ENCODE data around the gene ABTB2.

Gene ABTB2

GRCh38 chr11:34317666-34318065, 40.1 kb downstream of the ABTB2 start:
- CTCF ChIA-PET = no interaction called here
- DNase-seq (ENCODE audit: extremely low spot score) = no peak
- POLR2A ChIA-PET = no interaction called here
- TF ChIP-seq, protein P1, sequence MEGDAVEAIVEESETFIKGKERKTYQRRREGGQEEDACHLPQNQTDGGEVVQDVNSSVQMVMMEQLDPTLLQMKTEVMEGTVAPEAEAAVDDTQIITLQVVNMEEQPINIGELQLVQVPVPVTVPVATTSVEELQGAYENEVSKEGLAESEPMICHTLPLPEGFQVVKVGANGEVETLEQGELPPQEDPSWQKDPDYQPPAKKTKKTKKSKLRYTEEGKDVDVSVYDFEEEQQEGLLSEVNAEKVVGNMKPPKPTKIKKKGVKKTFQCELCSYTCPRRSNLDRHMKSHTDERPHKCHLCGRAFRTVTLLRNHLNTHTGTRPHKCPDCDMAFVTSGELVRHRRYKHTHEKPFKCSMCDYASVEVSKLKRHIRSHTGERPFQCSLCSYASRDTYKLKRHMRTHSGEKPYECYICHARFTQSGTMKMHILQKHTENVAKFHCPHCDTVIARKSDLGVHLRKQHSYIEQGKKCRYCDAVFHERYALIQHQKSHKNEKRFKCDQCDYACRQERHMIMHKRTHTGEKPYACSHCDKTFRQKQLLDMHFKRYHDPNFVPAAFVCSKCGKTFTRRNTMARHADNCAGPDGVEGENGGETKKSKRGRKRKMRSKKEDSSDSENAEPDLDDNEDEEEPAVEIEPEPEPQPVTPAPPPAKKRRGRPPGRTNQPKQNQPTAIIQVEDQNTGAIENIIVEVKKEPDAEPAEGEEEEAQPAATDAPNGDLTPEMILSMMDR (IDR thresholded peaks at IDR 0.05; ENCODE audit: control extremely low read depth, extremely low read depth, low read depth, missing control alignments) = no peak

DNA sequence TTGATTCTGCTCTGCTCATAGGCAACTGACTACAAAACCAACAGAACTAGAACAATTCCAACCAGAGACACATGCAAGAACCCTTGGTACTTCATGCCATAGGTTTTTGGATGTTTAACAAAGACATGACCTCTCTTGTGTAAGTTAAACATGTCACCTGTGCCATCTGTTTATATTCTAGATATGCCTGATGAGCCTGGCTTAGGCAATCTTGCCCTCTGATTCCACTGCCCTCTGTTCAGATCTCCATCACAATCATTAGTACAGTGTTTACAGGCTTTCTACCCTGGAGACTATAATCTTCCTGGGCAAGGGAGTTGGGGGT, 40.8 kb downstream of the ABTB2 start:
- ChIA-PET CTCF (no interaction called here), POLR2A (no interaction called here)
- TF ChIP-seq, protein P1 (IDR thresholded peaks at IDR 0.05; ENCODE audit: control extremely low read depth, extremely low read depth, low read depth, missing control alignments) = no peak
- DNase-seq (ENCODE audit: extremely low spot score) = no peak

- no peak for DNase-seq (ENCODE audit: extremely low spot score)
- TF ChIP-seq, protein P1 (IDR thresholded peaks at IDR 0.05; ENCODE audit: control extremely low read depth, extremely low read depth, low read depth, missing control alignments) = no peak
- POLR2A ChIA-PET = no interaction called here
- CTCF ChIA-PET = interaction anchor here (1.1 kb wide), 1 partner anchor 36 kb away, joined by 3 read pairs; no protein-coding TSS in a partner anchor
These were observed 41.3 kb downstream of the ABTB2 start for GRCh38 chr11:34316347-34317035.

DNA sequence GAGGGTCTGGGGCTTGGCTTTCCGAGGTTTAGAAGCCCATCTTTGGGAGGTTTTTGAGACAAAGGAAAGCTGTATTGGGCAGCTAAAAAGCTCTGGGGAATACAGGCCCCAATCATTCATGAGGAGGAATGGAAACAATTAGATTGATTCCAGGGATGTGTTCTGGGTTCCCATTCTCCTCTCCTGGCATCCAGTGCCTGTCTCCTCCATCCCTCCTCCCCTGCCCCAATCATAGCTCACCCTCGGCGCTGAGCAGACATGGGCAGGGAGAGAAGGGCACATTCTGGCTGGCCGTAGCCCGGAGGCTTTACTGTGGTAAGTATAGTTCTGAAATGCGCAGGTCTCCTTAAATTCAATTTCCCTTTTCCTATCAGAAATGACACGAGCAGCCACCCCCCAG, 42.4 kb downstream of the ABTB2 start:
- no peak for DNase-seq (ENCODE audit: extremely low spot score)
- ChIA-PET POLR2A (no interaction called here), CTCF (interaction anchor here (1.1 to 1.3 kb wide), 2 partner anchors 15 to 34 kb away, joined by 3 read pairs; no protein-coding TSS in a partner anchor)
- TF ChIP-seq, protein P1 (IDR thresholded peaks at IDR 0.05; ENCODE audit: control extremely low read depth, extremely low read depth, low read depth, missing control alignments) = no peak

- ChIA-PET POLR2A (no interaction called here), CTCF (interaction anchor here (1.3 kb wide), 1 partner anchor 15 kb away, joined by 3 read pairs; no protein-coding TSS in a partner anchor)
- TF ChIP-seq, protein P1 (IDR thresholded peaks at IDR 0.05; ENCODE audit: control extremely low read depth, extremely low read depth, low read depth, missing control alignments) = no peak
- no peak for DNase-seq (ENCODE audit: extremely low spot score)
These were observed 42.9 kb downstream of the ABTB2 start for GRCh38 chr11:34314936-34315335.

- TF ChIP-seq, protein P1 (IDR thresholded peaks at IDR 0.05; ENCODE audit: control extremely low read depth, extremely low read depth, low read depth, missing control alignments) = no peak
- CTCF ChIA-PET = no interaction called here
These were observed 43.6 kb downstream of the ABTB2 start for GRCh38 chr11:34314176-34314575.

More at GRCh38 chr11:34314176-34314575, 43.6 kb downstream of the ABTB2 start:
- DNase-seq (ENCODE audit: extremely low spot score) = no peak
- POLR2A ChIA-PET = no interaction called here
